Measurements from ENCODE around the gene ABHD5. TPM values are rescaled to one million over a fixed set of nuclear protein-coding genes. Genes with fewer than 3 reads are reported as not detected.

The ABHD5 gene
- total and polyA plus RNA-seq, 7 experiments from 2014 or later, result 4.2 to 21.0 (median 6.4) TPM

DNA sequence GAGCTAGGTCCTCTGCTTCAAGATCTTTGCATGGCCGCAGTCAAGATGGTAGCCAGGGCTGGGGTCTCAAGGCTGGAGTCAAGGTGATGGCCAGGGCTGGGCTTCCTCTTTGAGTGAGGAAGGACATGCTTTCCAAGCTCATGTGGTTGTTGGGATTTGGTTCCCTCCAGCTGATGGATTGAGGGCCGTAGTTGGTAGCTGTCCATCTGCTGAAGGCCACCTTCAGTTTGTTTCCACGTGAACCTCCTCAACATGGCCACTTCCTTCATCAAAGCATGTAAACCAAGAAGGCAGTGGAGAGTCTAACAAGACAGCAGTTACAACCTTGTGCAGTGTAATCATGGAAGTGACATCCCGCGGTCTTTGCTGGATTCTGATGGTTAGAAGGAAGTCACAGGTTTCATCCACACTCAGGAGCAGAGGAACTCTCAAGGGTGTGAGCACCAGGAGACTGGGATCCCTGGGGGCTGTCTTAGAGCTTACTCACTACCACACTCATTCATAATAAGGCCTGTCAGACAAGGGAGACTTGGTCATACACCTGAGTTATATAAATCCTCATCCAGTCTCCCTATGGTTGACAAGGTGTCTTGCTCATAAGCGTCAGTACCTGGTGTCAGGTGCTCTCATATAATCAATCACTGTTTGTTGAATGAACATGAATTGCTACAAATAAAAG is 42.1 kb downstream of the ABHD5 start:
- H3K27me3 ChIP-seq (ENCODE audit: control insufficient read depth in 2 of 2, insufficient read depth in 2 of 2, low read length in 2 of 2), result no peaks in the 10 kb centered on the region
- DNase-seq (no peak), ATAC-seq (no peak)
- no peak overlapping the region for H3K4me3 ChIP-seq (ENCODE audit: low read length)
- Mint-ChIP-seq H3K36me3 (peaks cover 0 to 21% (median 2%) of the 10 kb centered on the region in 5 donors), H3K4me1 (no peaks in the 10 kb centered on the region), H3K4me3 (no peak overlapping the region), H3K27ac (no peak overlapping the region), H3K27me3 (no peaks in the 10 kb centered on the region), H3K9me3 (no peaks in the 10 kb centered on the region)
- CTCF ChIA-PET, result no interaction called here
- H3K4me1 ChIP-seq (ENCODE audit: control insufficient read depth in 2 of 2, insufficient read depth in 2 of 2, low read length in 2 of 2), result no peaks in the 10 kb centered on the region
- no peak overlapping the region for H3K27ac ChIP-seq (ENCODE audit: low read depth, low read length)
- intact Hi-C loops (cut with micrococcal nuclease), result no loop called here
- H3K9me3 ChIP-seq (ENCODE audit: control insufficient read depth in 2 of 3, low read length in 3 of 3), result no peaks in the 10 kb centered on the region
- POLR2A ChIA-PET, result no interaction called here
- no peaks in the 10 kb centered on the region for H3K36me3 ChIP-seq (ENCODE audit: control insufficient read depth in 2 of 3, insufficient read depth in 3 of 3, low read length in 3 of 3)

DNA sequence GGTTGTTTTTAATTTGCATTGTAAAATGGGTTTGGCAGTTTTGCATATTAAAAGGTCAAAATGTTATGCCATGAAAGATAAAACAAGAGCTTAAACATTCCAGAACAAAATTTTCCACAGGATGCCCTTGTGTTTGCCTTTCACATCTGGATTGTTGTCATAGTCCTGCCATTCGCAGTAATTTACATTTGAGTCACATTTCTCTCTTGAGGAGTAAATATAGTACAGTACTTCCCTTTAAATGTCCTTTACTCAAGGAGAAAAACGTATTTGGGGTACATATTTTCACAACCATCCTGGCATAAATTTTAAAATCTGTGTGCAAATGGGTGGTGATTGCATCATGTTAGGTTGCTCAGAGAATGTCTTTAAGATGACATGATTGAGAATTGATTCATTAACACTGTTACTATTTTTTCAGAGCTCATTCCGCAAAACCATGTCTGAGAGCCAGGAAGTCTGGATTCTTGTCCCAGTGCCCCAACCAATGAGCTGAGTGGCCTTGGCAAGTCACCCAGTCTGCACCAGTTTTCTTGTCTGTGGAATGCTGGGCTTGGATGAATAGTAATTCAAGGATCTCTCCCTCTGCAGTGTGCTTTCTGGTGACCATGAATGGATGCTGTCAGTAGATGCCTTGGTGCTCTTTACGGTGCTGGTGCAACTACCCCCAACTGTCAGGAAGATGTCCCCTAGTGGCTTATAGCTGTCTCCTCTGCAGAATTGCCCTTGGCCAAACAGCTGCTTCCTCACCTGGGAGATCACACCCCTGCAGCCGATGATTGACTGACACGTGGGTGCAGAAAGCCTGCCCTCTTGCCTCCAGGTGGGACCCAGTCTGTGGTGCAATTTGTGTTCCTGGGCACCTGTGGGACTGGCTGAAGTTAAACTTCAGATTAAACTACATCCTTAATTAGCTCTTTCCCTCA is 43.0 kb downstream of the ABHD5 start:
- H3K36me3 ChIP-seq (ENCODE audit: control insufficient read depth in 2 of 3, insufficient read depth in 3 of 3, low read length in 3 of 3), result no peaks in the 10 kb centered on the region
- no peak for ATAC-seq
- DNase-seq, result no peak
- intact Hi-C loops (cut with micrococcal nuclease), result no loop called here
- no peaks in the 10 kb centered on the region for H3K27me3 ChIP-seq (ENCODE audit: control insufficient read depth in 2 of 2, insufficient read depth in 2 of 2, low read length in 2 of 2)
- Mint-ChIP-seq H3K27ac (no peak overlapping the region), H3K27me3 (no peaks in the 10 kb centered on the region), H3K36me3 (peaks cover 0 to 18% (median 0%) of the 10 kb centered on the region in 5 donors), H3K4me3 (no peak overlapping the region), H3K9me3 (no peaks in the 10 kb centered on the region), H3K4me1 (no peaks in the 10 kb centered on the region)
- H3K4me3 ChIP-seq (ENCODE audit: low read length), result no peak overlapping the region
- H3K27ac ChIP-seq (ENCODE audit: low read depth, low read length), result no peak overlapping the region
- ChIA-PET CTCF (interaction anchor here (0.6 kb wide), 2 partner anchors 466 to 901 kb away, joined by 3 to 4 read pairs; no protein-coding TSS in a partner anchor), POLR2A (no interaction called here)
- H3K4me1 ChIP-seq (ENCODE audit: control insufficient read depth in 2 of 2, insufficient read depth in 2 of 2, low read length in 2 of 2), result no peaks in the 10 kb centered on the region
- no peaks in the 10 kb centered on the region for H3K9me3 ChIP-seq (ENCODE audit: control insufficient read depth in 2 of 3, low read length in 3 of 3)

DNA sequence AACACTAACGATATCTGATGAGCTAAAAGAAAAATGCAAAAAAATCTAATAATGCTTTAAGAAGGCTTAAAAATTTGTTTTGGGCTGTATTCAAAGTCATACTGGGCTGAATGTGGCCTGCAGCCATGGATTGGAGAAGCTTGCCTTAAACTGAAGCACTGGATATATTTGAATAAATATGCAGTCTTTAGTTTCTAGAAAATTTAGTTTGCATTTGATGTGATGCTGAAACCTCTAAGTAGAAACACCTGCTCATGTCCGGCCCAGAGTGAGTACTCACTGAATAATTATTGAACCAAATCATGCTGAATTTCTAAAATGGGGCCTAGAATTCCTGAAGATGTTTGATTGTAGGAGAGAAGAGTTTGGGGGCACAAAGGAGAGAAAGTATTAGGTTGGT is 43.9 kb downstream of the ABHD5 start:
- no peak overlapping the region for H3K27ac ChIP-seq (ENCODE audit: low read depth, low read length)
- no peaks in the 10 kb centered on the region for H3K36me3 ChIP-seq (ENCODE audit: control insufficient read depth in 2 of 3, insufficient read depth in 3 of 3, low read length in 3 of 3)
- no peaks in the 10 kb centered on the region for H3K4me1 ChIP-seq (ENCODE audit: control insufficient read depth in 2 of 2, insufficient read depth in 2 of 2, low read length in 2 of 2)
- H3K27me3 Mint-ChIP-seq, result no peaks in the 10 kb centered on the region
- intact Hi-C loops (cut with micrococcal nuclease), result no loop called here
- ATAC-seq (no peak), DNase-seq (no peak)
- H3K4me1 Mint-ChIP-seq, result no peaks in the 10 kb centered on the region
- no peaks in the 10 kb centered on the region for H3K9me3 ChIP-seq (ENCODE audit: control insufficient read depth in 2 of 3, low read length in 3 of 3)
- H3K9me3 Mint-ChIP-seq, result no peaks in the 10 kb centered on the region
- CTCF ChIA-PET, result interaction anchor here (0.6 kb wide), 1 partner anchor 902 kb away, joined by 3 read pairs; no protein-coding TSS in a partner anchor
- H3K27ac Mint-ChIP-seq, result no peak overlapping the region
- peaks cover 0 to 17% (median 0%) of the 10 kb centered on the region in 5 donors for H3K36me3 Mint-ChIP-seq
- H3K4me3 ChIP-seq (ENCODE audit: low read length), result no peak overlapping the region
- no peak overlapping the region for H3K4me3 Mint-ChIP-seq
- H3K27me3 ChIP-seq (ENCODE audit: control insufficient read depth in 2 of 2, insufficient read depth in 2 of 2, low read length in 2 of 2), result no peaks in the 10 kb centered on the region
- POLR2A ChIA-PET, result no interaction called here

DNA sequence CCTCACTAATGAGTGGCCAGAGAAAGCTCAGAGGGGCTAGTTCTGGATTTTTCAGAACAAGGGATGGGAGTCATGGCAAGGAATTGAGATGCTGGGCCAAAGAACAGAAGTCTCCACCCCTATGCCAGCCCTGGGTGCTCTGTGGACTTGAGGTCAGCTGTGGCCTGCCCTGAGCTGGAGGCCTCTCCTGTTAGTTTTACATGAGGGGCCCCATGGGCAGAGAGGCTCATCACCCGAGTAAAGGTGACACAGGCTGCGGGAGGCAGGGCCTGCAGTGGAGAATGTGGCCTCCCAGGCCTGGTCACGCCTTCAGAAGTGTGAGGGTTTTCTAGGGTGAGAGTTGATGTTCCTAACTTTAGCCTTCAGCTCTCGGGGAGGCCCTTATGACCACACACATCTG is 44.9 kb downstream of the ABHD5 start:
- H3K9me3 Mint-ChIP-seq, result no peaks in the 10 kb centered on the region
- CTCF ChIA-PET, result no interaction called here

DNA sequence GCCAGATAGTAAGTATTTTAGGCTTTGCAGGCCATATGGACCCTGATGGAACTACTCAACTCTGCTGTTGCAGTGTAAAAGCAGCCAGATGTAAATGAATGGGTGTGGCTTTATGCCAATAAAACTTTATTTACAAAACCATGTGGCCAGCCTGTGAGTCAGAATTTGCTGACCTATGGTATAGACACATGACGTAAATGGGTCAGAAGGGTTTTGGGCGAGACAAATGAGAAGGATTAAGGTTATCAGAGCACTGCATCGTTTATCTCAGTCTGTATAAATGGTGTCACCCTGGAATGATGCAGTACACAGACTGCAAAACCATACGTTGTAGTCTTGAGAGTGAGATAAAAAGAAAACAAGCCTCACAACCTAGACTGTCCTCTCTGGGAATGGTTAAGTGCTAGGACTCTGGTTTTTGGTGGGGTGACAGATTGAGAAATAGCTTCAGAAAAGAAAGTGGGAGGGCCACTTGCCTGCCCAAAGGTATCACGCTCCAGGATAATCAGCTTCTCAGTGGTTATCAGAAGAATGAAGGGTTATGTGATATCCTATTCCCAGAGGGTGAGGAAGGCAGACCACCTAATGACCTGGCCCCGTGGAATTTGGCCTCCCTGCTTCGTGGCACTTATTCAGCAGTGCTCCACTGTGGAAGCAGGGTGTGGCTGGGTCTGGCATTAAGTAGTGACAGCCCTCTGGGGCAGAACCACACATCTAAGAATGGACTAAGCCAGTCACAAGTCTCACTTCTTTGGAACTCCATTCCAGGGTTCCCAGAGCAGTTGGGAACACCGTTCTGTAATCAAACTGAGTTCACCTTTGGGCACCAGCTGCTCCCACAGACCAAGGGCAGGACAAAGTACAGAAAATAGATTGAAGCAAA is 46.1 kb downstream of the ABHD5 start:
- Mint-ChIP-seq H3K9me3 (no peaks in the 10 kb centered on the region), H3K27me3 (no peaks in the 10 kb centered on the region), H3K4me3 (no peak overlapping the region), H3K27ac (no peak overlapping the region), H3K4me1 (no peaks in the 10 kb centered on the region), H3K36me3 (peaks cover 0 to 12% (median 0%) of the 10 kb centered on the region in 5 donors)
- POLR2A ChIA-PET, result no interaction called here
- H3K9me3 ChIP-seq (ENCODE audit: control insufficient read depth in 2 of 3, low read length in 3 of 3), result no peaks in the 10 kb centered on the region
- intact Hi-C loops (cut with micrococcal nuclease), result no loop called here
- no peak overlapping the region for H3K4me3 ChIP-seq (ENCODE audit: low read length)
- H3K27me3 ChIP-seq (ENCODE audit: control insufficient read depth in 2 of 2, insufficient read depth in 2 of 2, low read length in 2 of 2), result no peaks in the 10 kb centered on the region
- DNase-seq, result no peak
- no peaks in the 10 kb centered on the region for H3K4me1 ChIP-seq (ENCODE audit: control insufficient read depth in 2 of 2, insufficient read depth in 2 of 2, low read length in 2 of 2)
- CTCF ChIA-PET, result no interaction called here
- H3K27ac ChIP-seq (ENCODE audit: low read depth, low read length), result no peak overlapping the region
- no peaks in the 10 kb centered on the region for H3K36me3 ChIP-seq (ENCODE audit: control insufficient read depth in 2 of 3, insufficient read depth in 3 of 3, low read length in 3 of 3)
- no peak for ATAC-seq

More for the DNA sequence above, 44.9 kb downstream of the ABHD5 start:
- Histone ChIP-seq H3K27me3 (ENCODE audit: control insufficient read depth in 2 of 2, insufficient read depth in 2 of 2, low read length in 2 of 2) (no peaks in the 10 kb centered on the region), H3K4me3 (ENCODE audit: low read length) (no peak overlapping the region), H3K9me3 (ENCODE audit: control insufficient read depth in 2 of 3, low read length in 3 of 3) (no peaks in the 10 kb centered on the region), H3K27ac (ENCODE audit: low read depth, low read length) (no peak overlapping the region), H3K4me1 (ENCODE audit: control insufficient read depth in 2 of 2, insufficient read depth in 2 of 2, low read length in 2 of 2) (no peaks in the 10 kb centered on the region), H3K36me3 (ENCODE audit: control insufficient read depth in 2 of 3, insufficient read depth in 3 of 3, low read length in 3 of 3) (no peaks in the 10 kb centered on the region)
- no peak overlapping the region for H3K4me3 Mint-ChIP-seq
- H3K4me1 Mint-ChIP-seq, result no peaks in the 10 kb centered on the region
- no peak for ATAC-seq
- no peak for DNase-seq
- peaks cover 0 to 12% (median 0%) of the 10 kb centered on the region in 5 donors for H3K36me3 Mint-ChIP-seq
- H3K27ac Mint-ChIP-seq, result peak overlapping the region in 1 of 9 donors; percentile 28
- intact Hi-C loops (cut with micrococcal nuclease), result no loop called here
- POLR2A ChIA-PET, result no interaction called here
- no peaks in the 10 kb centered on the region for H3K27me3 Mint-ChIP-seq

DNA sequence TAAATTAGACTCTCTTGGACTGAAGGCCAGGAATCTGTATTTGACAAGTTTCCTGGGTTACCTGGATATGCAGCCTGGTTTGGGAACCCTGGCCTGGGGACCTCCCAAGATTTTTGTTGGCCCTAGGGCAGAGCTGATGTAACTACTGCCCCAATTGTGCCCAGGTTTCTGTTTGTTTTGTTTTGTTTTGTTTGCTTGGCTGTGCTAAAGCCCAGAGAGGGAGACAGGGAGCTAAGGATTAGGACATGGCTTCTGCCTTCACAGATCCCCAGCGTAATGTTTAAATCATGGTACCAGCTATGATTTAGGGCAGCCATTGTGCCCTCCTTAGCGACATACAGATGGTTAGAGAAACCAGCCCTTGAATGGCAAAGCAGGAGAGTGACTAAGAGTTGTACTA is 47.6 kb downstream of the ABHD5 start:
- Histone ChIP-seq H3K4me3 (ENCODE audit: low read length) (no peak overlapping the region), H3K36me3 (ENCODE audit: control insufficient read depth in 2 of 3, insufficient read depth in 3 of 3, low read length in 3 of 3) (no peaks in the 10 kb centered on the region), H3K27ac (ENCODE audit: low read depth, low read length) (no peak overlapping the region), H3K9me3 (ENCODE audit: control insufficient read depth in 2 of 3, low read length in 3 of 3) (no peaks in the 10 kb centered on the region), H3K4me1 (ENCODE audit: control insufficient read depth in 2 of 2, insufficient read depth in 2 of 2, low read length in 2 of 2) (no peaks in the 10 kb centered on the region), H3K27me3 (ENCODE audit: control insufficient read depth in 2 of 2, insufficient read depth in 2 of 2, low read length in 2 of 2) (no peaks in the 10 kb centered on the region)
- H3K36me3 Mint-ChIP-seq, result peaks cover 0 to 12% (median 0%) of the 10 kb centered on the region in 5 donors
- CTCF ChIA-PET, result interaction anchor here (0.5 kb wide), 1 partner anchor 1907 kb away, joined by 3 read pairs; no protein-coding TSS in a partner anchor
- H3K9me3 Mint-ChIP-seq, result no peaks in the 10 kb centered on the region
- H3K27ac Mint-ChIP-seq, result no peak overlapping the region
- POLR2A ChIA-PET, result interaction anchor here (1.0 kb wide), 1 partner anchor 16 kb away, joined by 5 read pairs; no protein-coding TSS in a partner anchor
- no peak for DNase-seq
- H3K4me1 Mint-ChIP-seq, result no peaks in the 10 kb centered on the region
- H3K4me3 Mint-ChIP-seq, result no peak overlapping the region
- intact Hi-C loops (cut with micrococcal nuclease), result no loop called here
- no peaks in the 10 kb centered on the region for H3K27me3 Mint-ChIP-seq
- no peak for ATAC-seq
